DOHH2 (cell line): Measurements from ENCODE around the gene MTO1.
"Not testable (repeated sequence)": the region's sequence is repeated elsewhere in the genome, so short reads cannot be mapped to it uniquely, and the experiment has no call there.

ENCODE experiments used
- H3F3A ChIP-seq: fragments of 200-600 bp; sonication (generic), shearing (Covaris generic); 2 replicates; pipeline ENCODE4 v1.6.0; 2016; ENCODE audit warnings: antibody characterized with exemption, mild to moderate bottlenecking; ENCODE audit not compliant: control insufficient read depth, insufficient read depth
- H3K27ac ChIP-seq: fragments of 200-600 bp; sonication (generic); 2 replicates; pipeline ENCODE4 v1.5.1; 2014; ENCODE audit warnings: low read depth, mild to moderate bottlenecking, low read length, moderate library complexity
- H3K27me3 ChIP-seq: fragments of 200-600 bp; sonication (generic); 2 replicates; pipeline ENCODE4 v1.6.1; 2014; ENCODE audit warnings: mild to moderate bottlenecking, low read length, mixed read lengths; ENCODE audit not compliant: control insufficient read depth
- H3K36me3 ChIP-seq: fragments of 200-600 bp; sonication (generic); 2 replicates; pipeline ENCODE4 v1.6.1; 2014; ENCODE audit warnings: mild to moderate bottlenecking, low read length, moderate library complexity, mixed read lengths; ENCODE audit not compliant: control insufficient read depth
- H3K4me1 ChIP-seq: fragments of 200-600 bp; sonication (generic); 2 replicates; pipeline ENCODE4 v1.6.1; 2014; ENCODE audit warnings: mild to moderate bottlenecking, low read length, mixed read lengths; ENCODE audit not compliant: control insufficient read depth
- H3K4me2 ChIP-seq: fragments of 200-600 bp; sonication (generic); 2 replicates; pipeline ENCODE4 v1.6.0; 2014; ENCODE audit warnings: mild to moderate bottlenecking, low read length, moderate library complexity
- H3K4me3 ChIP-seq: fragments of 200-600 bp; sonication (generic); 2 replicates; pipeline ENCODE4 v1.5.1; 2014; ENCODE audit warnings: mild to moderate bottlenecking, low read length, mixed read lengths
- H3K79me2 ChIP-seq: fragments of 200-600 bp; sonication (generic); 2 replicates; pipeline ENCODE4 v1.6.1; 2014; ENCODE audit warnings: mild to moderate bottlenecking, low read length, mixed read lengths; ENCODE audit not compliant: control insufficient read depth
- H3K9me2 ChIP-seq: fragments of 200-600 bp; sonication (generic); replicated peaks from 2 replicates; pipeline ENCODE4 v1.6.1; 2014; ENCODE audit warnings: mild to moderate bottlenecking, low read length, mixed read lengths; ENCODE audit not compliant: control insufficient read depth
- H3K9me3 ChIP-seq: fragments of 200-600 bp; sonication (generic); 2 replicates; pipeline ENCODE4 v1.6.1; 2014; ENCODE audit warnings: antibody characterized with exemption, low read length, mixed read lengths; ENCODE audit not compliant: control insufficient read depth, insufficient read depth
- H4K20me1 ChIP-seq: fragments of 200-600 bp; sonication (generic); 2 replicates; pipeline ENCODE4 v1.6.0; 2014; ENCODE audit warnings: low read depth, mild to moderate bottlenecking, antibody characterized with exemption, low read length, moderate library complexity; ENCODE audit not compliant: control insufficient read depth, insufficient read depth
- EZH2phosphoT487 ChIP-seq: fragments of 200-600 bp; sonication (generic); IDR thresholded peaks from 2 replicates; pipeline ENCODE4 v1.6.1; 2017; ENCODE audit warnings: borderline replicate concordance, mild to moderate bottlenecking, antibody characterized with exemption, low read length, moderate library complexity, mixed read lengths
- TF ChIP-seq, protein P1 (sequence below): fragments of 200-600 bp; sonication (generic); IDR thresholded peaks from one replicate; pipeline ENCODE4 v1.5.1; 2014; ENCODE audit warnings: antibody characterized with exemption, mild to moderate bottlenecking, low read depth, low read length; ENCODE audit not compliant: poor library complexity, severe bottlenecking

Gene MTO1

DNA sequence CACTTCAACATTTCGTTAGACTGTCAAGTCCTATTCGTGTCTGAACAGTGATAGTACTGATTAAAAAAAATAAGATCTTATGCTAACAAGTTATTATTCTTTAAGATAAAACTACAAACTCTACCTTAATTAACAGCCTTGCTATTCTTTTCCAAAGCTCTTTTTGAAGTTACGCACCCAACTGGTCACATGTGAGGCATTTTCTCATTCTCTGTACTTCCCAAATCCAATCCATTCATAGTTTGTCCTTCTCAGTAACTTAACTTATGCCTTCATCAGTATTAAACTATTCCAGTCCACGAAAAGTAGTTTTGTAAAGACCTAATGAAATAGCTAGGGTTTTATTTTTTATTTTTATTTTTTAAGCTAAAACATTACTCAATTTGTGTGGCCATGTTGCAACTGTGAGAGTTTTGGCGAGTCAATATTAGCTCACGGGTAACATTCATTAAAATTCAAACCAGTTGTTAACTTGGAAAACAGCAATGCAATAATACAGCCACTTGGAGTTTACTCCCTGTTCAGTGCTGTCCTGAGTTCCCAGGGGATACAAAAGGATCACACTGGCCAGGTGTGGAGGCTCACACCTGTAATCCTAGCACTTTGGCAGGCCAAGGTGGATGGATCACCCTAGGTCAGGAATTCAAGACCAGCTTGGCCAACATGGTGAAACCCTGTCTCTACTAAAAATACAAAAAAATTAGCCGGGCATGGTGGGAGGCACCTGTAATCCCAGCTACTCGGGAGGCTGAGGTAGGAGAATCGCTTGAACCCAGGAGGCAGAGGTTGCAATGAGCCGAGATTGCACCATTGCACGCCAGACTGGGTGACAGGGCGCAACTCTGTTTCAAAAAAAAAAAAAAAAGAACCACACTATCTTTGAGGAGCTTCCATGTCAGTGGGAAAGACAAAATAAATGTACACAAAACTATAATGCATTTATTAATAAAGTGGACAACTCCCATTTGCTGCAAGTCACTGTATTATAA, 87.2 kb downstream of the MTO1 start:
- no peak overlapping the region for H3K4me3 ChIP-seq
- H3K27me3 ChIP-seq: no peaks in the 10 kb centered on the region
- no peaks in the 10 kb centered on the region for H4K20me1 ChIP-seq
- H3F3A ChIP-seq: no peaks in the 10 kb centered on the region
- H3K9me2 ChIP-seq: no peaks in the 10 kb centered on the region
- H3K36me3 ChIP-seq: no peaks in the 10 kb centered on the region
- H3K4me1 ChIP-seq: peaks cover 8% of the 10 kb centered on the region
- H3K79me2 ChIP-seq: no peaks in the 10 kb centered on the region
- H3K9me3 ChIP-seq: no peaks in the 10 kb centered on the region
- no peak overlapping the region for H3K27ac ChIP-seq
- H3K4me2 ChIP-seq: no peak overlapping the region
- TF ChIP-seq EZH2phosphoT487: no peak
- TF ChIP-seq, protein P1, sequence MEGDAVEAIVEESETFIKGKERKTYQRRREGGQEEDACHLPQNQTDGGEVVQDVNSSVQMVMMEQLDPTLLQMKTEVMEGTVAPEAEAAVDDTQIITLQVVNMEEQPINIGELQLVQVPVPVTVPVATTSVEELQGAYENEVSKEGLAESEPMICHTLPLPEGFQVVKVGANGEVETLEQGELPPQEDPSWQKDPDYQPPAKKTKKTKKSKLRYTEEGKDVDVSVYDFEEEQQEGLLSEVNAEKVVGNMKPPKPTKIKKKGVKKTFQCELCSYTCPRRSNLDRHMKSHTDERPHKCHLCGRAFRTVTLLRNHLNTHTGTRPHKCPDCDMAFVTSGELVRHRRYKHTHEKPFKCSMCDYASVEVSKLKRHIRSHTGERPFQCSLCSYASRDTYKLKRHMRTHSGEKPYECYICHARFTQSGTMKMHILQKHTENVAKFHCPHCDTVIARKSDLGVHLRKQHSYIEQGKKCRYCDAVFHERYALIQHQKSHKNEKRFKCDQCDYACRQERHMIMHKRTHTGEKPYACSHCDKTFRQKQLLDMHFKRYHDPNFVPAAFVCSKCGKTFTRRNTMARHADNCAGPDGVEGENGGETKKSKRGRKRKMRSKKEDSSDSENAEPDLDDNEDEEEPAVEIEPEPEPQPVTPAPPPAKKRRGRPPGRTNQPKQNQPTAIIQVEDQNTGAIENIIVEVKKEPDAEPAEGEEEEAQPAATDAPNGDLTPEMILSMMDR: no peak

DNA sequence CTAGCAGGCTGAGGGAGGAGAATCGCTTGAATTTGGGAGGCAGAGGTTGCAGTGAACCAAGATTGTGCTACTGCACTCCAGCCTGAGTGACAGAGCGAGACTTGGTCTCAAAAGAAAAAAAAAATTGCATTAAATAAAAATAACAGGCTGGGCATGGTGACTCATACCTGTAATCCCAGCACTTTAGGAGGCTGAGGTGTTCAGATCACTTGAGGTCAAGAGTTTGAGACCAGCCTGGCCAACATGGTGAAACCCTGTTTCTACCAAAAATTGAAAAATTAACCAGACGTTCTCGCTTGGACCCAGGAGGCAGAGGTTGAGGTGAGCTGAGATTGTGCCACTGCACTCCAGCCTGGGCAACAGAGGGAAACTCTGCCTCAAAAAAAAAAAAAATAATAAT, 89.6 kb downstream of the MTO1 start:
- H3K27me3 ChIP-seq, H3K79me2 ChIP-seq, H3F3A ChIP-seq, H4K20me1 ChIP-seq, H3K36me3 ChIP-seq, H3K4me2 ChIP-seq, H3K4me1 ChIP-seq, H3K9me3 ChIP-seq, H3K9me2 ChIP-seq, H3K4me3 ChIP-seq, H3K27ac ChIP-seq: not testable (repeated sequence)

DNA sequence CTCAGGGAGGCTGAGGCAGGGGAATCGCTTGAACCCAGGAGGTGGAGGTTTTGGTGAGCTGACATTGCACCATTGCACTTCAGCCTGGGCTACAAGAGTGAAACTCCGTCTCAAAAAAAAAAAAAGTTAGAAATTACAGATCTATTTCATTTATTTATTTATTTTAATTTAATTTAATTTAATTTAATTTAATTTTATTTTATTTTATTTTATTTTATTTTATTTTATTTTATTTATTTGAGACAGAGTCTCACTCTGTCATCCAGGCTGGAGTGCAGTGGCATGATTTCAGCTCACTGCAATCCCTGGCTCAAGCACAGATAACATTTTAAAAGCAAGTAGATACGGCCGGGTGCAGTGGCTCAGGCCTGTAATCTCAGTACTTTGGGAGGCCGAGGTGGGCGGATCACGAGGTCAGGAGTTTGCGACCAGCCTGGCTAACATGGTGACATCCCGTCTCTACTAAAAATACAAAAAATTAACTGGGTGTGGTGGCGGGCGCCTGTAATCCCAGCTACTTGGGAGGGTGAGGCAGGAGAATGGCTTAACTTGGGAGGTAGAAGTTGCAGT, 93.9 kb downstream of the MTO1 start:
- not testable (repeated sequence) for H3K4me3 ChIP-seq, H4K20me1 ChIP-seq, H3K27me3 ChIP-seq, H3K9me2 ChIP-seq, H3K36me3 ChIP-seq, H3K27ac ChIP-seq, H3K4me1 ChIP-seq, H3K4me2 ChIP-seq, H3K9me3 ChIP-seq, H3F3A ChIP-seq, H3K79me2 ChIP-seq

DNA sequence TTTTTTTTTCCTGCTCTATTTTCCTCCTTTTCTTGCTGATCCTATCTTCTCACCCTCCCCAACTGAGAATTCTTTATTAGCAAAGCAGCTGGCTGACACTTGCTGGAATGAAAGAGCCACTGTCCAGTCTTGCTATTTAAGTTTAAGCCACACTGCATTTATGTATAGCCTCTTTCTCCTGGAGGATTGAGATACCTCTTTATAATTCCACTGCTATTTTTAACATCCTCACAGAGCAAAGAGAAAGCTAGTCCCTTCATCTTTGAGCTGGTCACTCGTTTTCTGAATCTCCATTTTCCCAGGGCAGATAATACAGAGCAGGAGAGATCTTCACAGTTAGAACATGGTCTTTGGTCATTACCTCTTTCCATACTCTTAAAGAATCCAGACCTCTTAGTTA, 95.3 kb downstream of the MTO1 start:
- Histone ChIP-seq H3K36me3 (no peaks in the 10 kb centered on the region), H3K9me3 (no peaks in the 10 kb centered on the region), H3K4me1 (no peaks in the 10 kb centered on the region), H3K4me3 (no peak overlapping the region), H3K9me2 (no peaks in the 10 kb centered on the region), H3K4me2 (no peak overlapping the region), H4K20me1 (no peaks in the 10 kb centered on the region), H3K79me2 (no peaks in the 10 kb centered on the region), H3K27ac (no peak overlapping the region), H3K27me3 (no peaks in the 10 kb centered on the region), H3F3A (no peaks in the 10 kb centered on the region)
- TF ChIP-seq, protein P1: no peak
- TF ChIP-seq EZH2phosphoT487: no peak
